ENCODE data around the gene PRSS36.
A peak's percentile ranks its signal among the peaks of the same experiment; 100 is the strongest.

Gene PRSS36

DNA sequence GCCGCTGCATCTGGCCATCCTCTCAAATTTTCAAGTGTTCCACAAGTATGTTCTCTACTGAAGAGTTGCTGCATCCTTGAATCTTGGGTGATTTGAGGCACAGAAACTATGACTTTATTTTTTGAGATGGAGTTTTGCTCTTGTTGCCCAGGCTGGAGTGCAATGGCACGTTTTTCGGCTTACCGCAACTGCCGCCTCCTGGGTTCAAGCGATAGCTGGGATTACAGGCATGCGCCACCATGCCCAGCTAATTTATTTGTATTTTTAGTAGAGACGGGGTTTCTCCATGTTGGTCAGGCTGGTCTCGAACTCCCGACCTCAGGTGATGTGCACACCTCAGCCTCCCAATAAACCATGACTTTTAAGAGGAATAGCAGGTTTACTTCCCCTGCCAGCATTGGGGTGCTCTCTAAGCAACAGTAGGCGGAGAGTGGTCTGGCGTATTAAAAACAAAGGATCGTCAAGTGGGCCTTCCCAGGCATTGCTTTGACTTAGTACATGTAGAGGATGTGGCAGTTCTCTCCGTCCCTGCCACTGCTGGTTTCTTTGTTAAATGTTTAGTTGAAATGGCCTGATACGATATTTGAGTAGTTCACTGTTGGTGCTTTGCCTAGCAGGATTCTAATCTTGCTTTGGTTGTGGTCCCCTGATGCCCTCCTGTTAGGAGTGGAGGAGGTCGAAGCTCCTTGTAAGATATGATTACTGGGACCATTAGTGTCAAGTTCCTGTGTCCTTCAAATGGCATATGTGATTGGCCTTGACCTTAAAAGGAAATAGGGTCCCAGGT, 43.2 kb upstream of the PRSS36 start:
- Histone ChIP-seq H4K20me1 (ENCODE audit: insufficient read depth, low read length) (peaks cover 82% of the 10 kb centered on the region), H3K9ac (ENCODE audit: low read depth, low read length) (no peak overlapping the region), H3K4me2 (ENCODE audit: insufficient read depth, low read length) (no peak overlapping the region), H3K4me3 (ENCODE audit: low read depth in 1 of 2, low read length in 2 of 2) (no peak overlapping the region), H2AFZ (ENCODE audit: low read depth, low read length) (no peak overlapping the region), H3K4me1 (ENCODE audit: insufficient read depth, low read length) (no peaks in the 10 kb centered on the region), H3K27ac (ENCODE audit: low read length) (no peak overlapping the region), H3K79me2 (ENCODE audit: insufficient read depth, low read length) (peaks cover 47% of the 10 kb centered on the region), H3K27me3 (ENCODE audit: insufficient read depth, low read length, poor library complexity) (no peaks in the 10 kb centered on the region), H3K9me3 (ENCODE audit: insufficient read depth, low read length, severe bottlenecking) (no peaks in the 10 kb centered on the region), H3K36me3 (ENCODE audit: insufficient read depth, low read length) (peaks cover 85% of the 10 kb centered on the region)
- TF ChIP-seq EZH2 (IDR thresholded peaks at IDR 0.05; ENCODE audit: borderline replicate concordance, low read depth, low read length, severe bottlenecking) = no peak
- TF ChIP-seq CTCF (IDR thresholded peaks at IDR 0.05; ENCODE audit: borderline replicate concordance, extremely low read depth, low read length, poor library complexity, severe bottlenecking) = no peak
- ATAC-seq (ENCODE audit: insufficient read depth, low read depth) (0 out of 3 replicates have a peak, but pooled peaks have one; percentile 1), DNase-seq (no peak)

DNA sequence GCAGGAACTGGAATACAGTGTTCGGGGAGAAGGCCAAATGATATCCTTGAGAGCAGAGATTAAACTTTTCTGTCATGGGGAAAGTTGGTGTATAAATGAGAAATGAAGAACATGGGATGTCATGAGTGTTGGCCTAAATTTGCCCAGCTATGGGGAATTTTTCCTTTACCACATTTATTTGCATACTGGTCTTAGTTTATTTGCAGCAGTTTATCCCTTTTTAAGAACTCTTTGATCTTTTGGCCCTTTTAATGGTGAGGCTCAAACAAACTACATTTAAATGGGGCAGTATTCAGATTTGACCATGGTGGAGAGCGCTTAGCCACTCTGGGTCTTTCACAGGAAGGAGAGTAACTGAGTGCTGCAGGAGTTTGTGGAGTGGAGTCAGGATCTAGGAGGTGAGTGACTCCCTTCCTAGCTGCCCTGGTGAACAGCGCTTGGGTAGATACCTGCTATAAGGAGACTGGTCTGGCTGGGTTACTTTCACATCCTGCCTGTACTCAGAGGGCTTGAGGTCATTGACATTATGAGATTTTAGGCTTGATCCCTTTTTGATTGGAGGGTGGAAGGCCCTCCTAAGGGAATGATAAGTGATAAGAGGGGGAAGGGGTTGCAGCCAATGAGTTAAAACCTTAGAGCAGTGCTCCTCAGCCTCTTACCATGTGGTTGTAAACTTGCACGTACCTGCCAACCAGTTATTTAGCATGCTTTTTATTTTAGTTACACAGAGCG, 42.0 kb upstream of the PRSS36 start:
- Histone ChIP-seq H3K4me3 (ENCODE audit: low read depth in 1 of 2, low read length in 2 of 2) (no peak overlapping the region), H4K20me1 (ENCODE audit: insufficient read depth, low read length) (peaks cover 94% of the 10 kb centered on the region), H3K36me3 (ENCODE audit: insufficient read depth, low read length) (peaks cover 97% of the 10 kb centered on the region), H3K27me3 (ENCODE audit: insufficient read depth, low read length, poor library complexity) (no peaks in the 10 kb centered on the region), H3K4me1 (ENCODE audit: insufficient read depth, low read length) (peaks cover 3% of the 10 kb centered on the region; the same call in 1 of the 2 replicates), H3K79me2 (ENCODE audit: insufficient read depth, low read length) (peaks cover 59% of the 10 kb centered on the region), H3K27ac (ENCODE audit: low read length) (no peak overlapping the region), H3K4me2 (ENCODE audit: insufficient read depth, low read length) (no peak overlapping the region), H2AFZ (ENCODE audit: low read depth, low read length) (no peak overlapping the region), H3K9ac (ENCODE audit: low read depth, low read length) (no peak overlapping the region), H3K9me3 (ENCODE audit: insufficient read depth, low read length, severe bottlenecking) (no peaks in the 10 kb centered on the region)
- no peak for TF ChIP-seq CTCF (IDR thresholded peaks at IDR 0.05; ENCODE audit: borderline replicate concordance, extremely low read depth, low read length, poor library complexity, severe bottlenecking)
- TF ChIP-seq EZH2 (IDR thresholded peaks at IDR 0.05; ENCODE audit: borderline replicate concordance, low read depth, low read length, severe bottlenecking) = no peak
- DNase-seq (no peak), ATAC-seq (ENCODE audit: insufficient read depth, low read depth) (no peak)

DNA sequence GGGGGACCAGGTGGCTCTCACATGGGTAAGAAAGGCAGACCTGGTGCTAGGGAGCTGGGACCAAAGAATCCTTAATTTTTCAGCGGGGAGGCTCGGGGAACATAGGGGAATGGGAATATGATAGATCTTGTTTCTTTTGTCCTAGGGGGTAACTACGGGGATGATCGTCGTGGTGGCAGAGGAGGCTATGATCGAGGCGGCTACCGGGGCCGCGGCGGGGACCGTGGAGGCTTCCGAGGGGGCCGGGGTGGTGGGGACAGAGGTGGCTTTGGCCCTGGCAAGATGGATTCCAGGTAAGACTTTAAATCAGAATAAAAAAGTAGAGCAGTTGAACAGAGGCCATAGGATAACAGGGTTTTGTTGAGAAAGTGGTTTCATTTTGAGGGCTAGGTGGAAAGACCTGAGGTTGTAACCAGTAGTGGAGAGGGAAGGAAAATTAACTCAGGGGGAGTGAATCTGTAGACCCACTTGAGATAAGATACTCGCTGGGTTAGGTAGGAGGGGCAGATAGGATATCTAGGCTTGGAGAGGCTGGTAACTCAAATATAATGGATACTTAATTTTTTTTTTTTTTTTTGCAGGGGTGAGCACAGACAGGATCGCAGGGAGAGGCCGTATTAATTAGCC, 41.1 kb upstream of the PRSS36 start:
- H3K27ac ChIP-seq (ENCODE audit: low read length) = no peak overlapping the region
- peaks cover 68% of the 10 kb centered on the region for H3K79me2 ChIP-seq (ENCODE audit: insufficient read depth, low read length)
- no peak overlapping the region for H3K4me2 ChIP-seq (ENCODE audit: insufficient read depth, low read length)

More for the DNA sequence above, 41.1 kb upstream of the PRSS36 start:
- no peak for DNase-seq
- Histone ChIP-seq H3K9me3 (ENCODE audit: insufficient read depth, low read length, severe bottlenecking) (no peaks in the 10 kb centered on the region), H3K4me1 (ENCODE audit: insufficient read depth, low read length) (peaks cover 4% of the 10 kb centered on the region; the same call in 1 of the 2 replicates), H2AFZ (ENCODE audit: low read depth, low read length) (no peak overlapping the region), H3K27me3 (ENCODE audit: insufficient read depth, low read length, poor library complexity) (no peaks in the 10 kb centered on the region), H3K9ac (ENCODE audit: low read depth, low read length) (no peak overlapping the region), H3K36me3 (ENCODE audit: insufficient read depth, low read length) (peaks cover 100% of the 10 kb centered on the region), H4K20me1 (ENCODE audit: insufficient read depth, low read length) (peaks cover 97% of the 10 kb centered on the region), H3K4me3 (ENCODE audit: low read depth in 1 of 2, low read length in 2 of 2) (no peak overlapping the region)
- TF ChIP-seq EZH2 (IDR thresholded peaks at IDR 0.05; ENCODE audit: borderline replicate concordance, low read depth, low read length, severe bottlenecking) (no peak), CTCF (IDR thresholded peaks at IDR 0.05; ENCODE audit: borderline replicate concordance, extremely low read depth, low read length, poor library complexity, severe bottlenecking) (no peak)
- ATAC-seq (ENCODE audit: insufficient read depth, low read depth) = no peak

Measured in DND-41 (cell line).